PC-9 (cell line): ENCODE measurements around the gene GRIN2D. TPM values are rescaled to one million over a fixed set of nuclear protein-coding genes. Genes with fewer than 3 reads are reported as not detected.

Experiments
- BruUV-seq: library from RNA; stranded (reverse); fragments of 400-500 nt; replicated peaks from 2 replicates; lab custom pipeline; 2021; lab: Mats Ljungman, UMichigan
- CTCF ChIA-PET: fragments of 300-600 bp; sonication (Branson Sonifier 250); formaldehyde crosslinking; loops from one replicate; lab custom pipeline; 2022; ENCODE audit warnings: antibody characterized with exemption; lab: Charles Lee
- POLR2A ChIA-PET: fragments of 300-600 bp; sonication (Branson Sonifier 250); formaldehyde crosslinking; loops from one replicate; lab custom pipeline; 2022; ENCODE audit warnings: antibody characterized with exemption; ENCODE audit not compliant: unreplicated experiment; lab: Charles Lee
- DNase-seq, 2 experiments: peaks; one replicate each; pipeline versions ENCODE4 v3.0.0 to v3.0.0-alpha.2; 2015 to 2022; ENCODE audit warnings: mixed read lengths in 1 of 2
- H2AFZ ChIP-seq: fragments of 200-600 bp; sonication (generic); 2 replicates; pipeline ENCODE4 v1.8.1; 2017; ENCODE audit warnings: antibody characterized with exemption
- H3F3A ChIP-seq: fragments of 200-600 bp; sonication (generic); 2 replicates; pipeline ENCODE4 v1.8.1; 2017; ENCODE audit warnings: antibody characterized with exemption, mild to moderate bottlenecking, low read depth; ENCODE audit not compliant: insufficient read depth
- H3K27ac ChIP-seq: fragments of 200-600 bp; sonication (generic); 2 replicates; pipeline ENCODE4 v1.6.1; 2016; ENCODE audit warnings: mixed run types
- H3K27me3 ChIP-seq: fragments of 200-600 bp; sonication (generic); 2 replicates; pipeline ENCODE4 v1.6.1; 2016; ENCODE audit warnings: low read depth, mixed run types; ENCODE audit not compliant: insufficient read depth
- H3K36me3 ChIP-seq: fragments of 200-600 bp; sonication (generic); 2 replicates; pipeline ENCODE4 v1.6.1; 2016; ENCODE audit warnings: low read depth, mixed run types
- H3K4me1 ChIP-seq: fragments of 200-600 bp; sonication (generic); replicated peaks from 2 replicates; pipeline ENCODE4 v1.6.1; 2016; ENCODE audit warnings: mixed run types; ENCODE audit not compliant: insufficient read depth
- H3K4me2 ChIP-seq: fragments of 200-600 bp; sonication (generic); 2 replicates; pipeline ENCODE4 v1.6.1; 2017; ENCODE audit warnings: mixed run types
- H3K4me3 ChIP-seq: fragments of 200-600 bp; sonication (generic); 2 replicates; pipeline ENCODE4 v1.6.1; 2016; ENCODE audit warnings: mixed run types
- H3K79me2 ChIP-seq: fragments of 200-600 bp; sonication (generic); 2 replicates; pipeline ENCODE4 v1.6.1; 2017; ENCODE audit warnings: low read depth, mixed run types
- H3K9me2 ChIP-seq: fragments of 200-600 bp; sonication (generic); 2 replicates; pipeline ENCODE4 v1.8.1; 2017; ENCODE audit warnings: mild to moderate bottlenecking; ENCODE audit not compliant: insufficient read depth
- H3K9me3 ChIP-seq: fragments of 200-600 bp; sonication (generic); 2 replicates; pipeline ENCODE4 v1.8.1; 2016; ENCODE audit warnings: low read depth; ENCODE audit not compliant: insufficient read depth
- H4K20me1 ChIP-seq: fragments of 200-600 bp; sonication (generic); 2 replicates; pipeline ENCODE4 v1.8.1; 2017; ENCODE audit not compliant: insufficient read depth
- CTCF ChIP-seq: fragments of 200-600 bp; sonication (generic); conservative IDR thresholded peaks from 2 replicates; pipeline ENCODE4 v1.6.1; 2017; ENCODE audit warnings: mixed run types, antibody characterized with exemption, mild to moderate bottlenecking, moderate library complexity
- EZH2 ChIP-seq: fragments of 200-600 bp; sonication (generic); IDR thresholded peaks from 2 replicates; pipeline ENCODE4 v1.8.0; 2017; ENCODE audit warnings: antibody characterized with exemption, low read depth
- intact Hi-C: fragments of 100-400 bp; cut with micrococcal nuclease; formaldehyde crosslinking; loops from one replicate; pipeline ENCODE4 v1.10.0; 2022; ENCODE audit not compliant: unreplicated experiment
- total RNA-seq: library from RNA; stranded (reverse); gene quantifications from 2 replicates; pipeline ENCODE4 v1.2.3, GENCODE V29; 2021

GRIN2D gene
- total RNA-seq, 1 experiment from 2014 or later = 3.8 TPM

GRCh38 chr19:48397263-48398101 is 4.0 kb downstream of the GRIN2D start:
- Histone ChIP-seq H3K36me3 (no peaks in the 10 kb centered on the region), H3K4me2 (peak overlapping the region; percentile 98), H2AFZ (peak overlapping the region; percentile 89), H3K4me3 (peak overlapping the region; percentile 95), H3K9me2 (no peaks in the 10 kb centered on the region), H3K9me3 (no peaks in the 10 kb centered on the region), H3K27me3 (peaks cover 11% of the 10 kb centered on the region), H3K79me2 (peaks cover 41% of the 10 kb centered on the region), H3K27ac (no peak overlapping the region), H4K20me1 (peaks cover 24% of the 10 kb centered on the region), H3K4me1 (peaks cover 22% of the 10 kb centered on the region), H3F3A (peaks cover 61% of the 10 kb centered on the region)
- no peak for DNase-seq
- intact Hi-C loops = loop anchor here (1.0 to 5.0 kb wide), 2 partner anchors 48 to 70 kb away; partner anchors contain the start of genes CYTH2 and GRWD1
- no TSS peak for BruUV-seq
- ChIA-PET CTCF (no interaction called here), POLR2A (no interaction called here)
- TF ChIP-seq CTCF (no peak), EZH2 (no peak)

GRCh38 chr19:48398102-48398374 is 4.6 kb downstream of the GRIN2D start:
- ChIA-PET POLR2A (no interaction called here), CTCF (no interaction called here)
- Histone ChIP-seq H3K4me3 (peak overlapping the region; percentile 95), H3K9me2 (no peaks in the 10 kb centered on the region), H3K27ac (no peak overlapping the region), H2AFZ (peak overlapping the region; percentile 89), H4K20me1 (peaks cover 24% of the 10 kb centered on the region), H3F3A (peaks cover 55% of the 10 kb centered on the region), H3K9me3 (no peaks in the 10 kb centered on the region), H3K36me3 (no peaks in the 10 kb centered on the region), H3K27me3 (peaks cover 11% of the 10 kb centered on the region), H3K4me2 (peak overlapping the region; percentile 98), H3K4me1 (peaks cover 22% of the 10 kb centered on the region), H3K79me2 (peaks cover 42% of the 10 kb centered on the region)
- BruUV-seq = no TSS peak
- no peak for TF ChIP-seq CTCF
- TF ChIP-seq EZH2 = no peak
- peak in 1 of 2 experiments; percentile 25 for DNase-seq
- intact Hi-C loops = loop anchor here (5.0 kb wide), 1 partner anchor 69 kb away; the partner anchor contains the start of gene CYTH2

- H2AFZ ChIP-seq = peak overlapping the region; percentile 89
- H3K27ac ChIP-seq = peak overlapping the region; percentile 84
- no peaks in the 10 kb centered on the region for H3K36me3 ChIP-seq
- ChIA-PET POLR2A (no interaction called here), CTCF (no interaction called here)
- peaks cover 47% of the 10 kb centered on the region for H3K79me2 ChIP-seq
- TF ChIP-seq EZH2 = no peak
- TF ChIP-seq CTCF = no peak
- peaks cover 30% of the 10 kb centered on the region for H4K20me1 ChIP-seq
- H3K27me3 ChIP-seq = peaks cover 11% of the 10 kb centered on the region
- peak; percentile 86 to 88 for DNase-seq
- intact Hi-C loops = loop anchor here (5.0 kb wide), 1 partner anchor 69 kb away; the partner anchor contains the start of gene CYTH2
- peak overlapping the region; percentile 98 for H3K4me2 ChIP-seq
- no peaks in the 10 kb centered on the region for H3K9me3 ChIP-seq
- H3F3A ChIP-seq = peaks cover 50% of the 10 kb centered on the region
- H3K9me2 ChIP-seq = no peaks in the 10 kb centered on the region
- BruUV-seq = no TSS peak
- peak overlapping the region; percentile 95 for H3K4me3 ChIP-seq
- H3K4me1 ChIP-seq = peaks cover 22% of the 10 kb centered on the region
Measured at GRCh38 chr19:48398375-48399235, 5.1 kb downstream of the GRIN2D start.
